ENCODE data around the gene METTL21C. TPM values are rescaled to one million over a fixed set of nuclear protein-coding genes. Genes with fewer than 3 reads are reported as not detected.

METTL21C gene
- total RNA-seq, 2 donors from 2014 or later = not detected

GRCh38 chr13:102721800-102722231 is 27.0 kb upstream of the METTL21C start:
- no peak for DNase-seq
- Histone ChIP-seq H3K4me1 (ENCODE audit: control insufficient read depth, insufficient read depth, low read length) (no peaks in the 10 kb centered on the region), H3K27me3 (ENCODE audit: control insufficient read depth, insufficient read depth, low read length, poor library complexity, severe bottlenecking) (no peaks in the 10 kb centered on the region), H3K27ac (ENCODE audit: low read depth, low read length) (no peak overlapping the region), H3K4me3 (ENCODE audit: low read length) (no peak overlapping the region), H3K36me3 (ENCODE audit: control insufficient read depth, insufficient read depth, low read length) (no peaks in the 10 kb centered on the region), H3K9ac (ENCODE audit: extremely low read depth, low read length, poor library complexity, severe bottlenecking) (no peak overlapping the region), H3K9me3 (ENCODE audit: control insufficient read depth, low read length) (no peaks in the 10 kb centered on the region)
- Mint-ChIP-seq H3K36me3 (ENCODE audit: low read depth) (no peaks in the 10 kb centered on the region), H3K27ac (no peak overlapping the region), H3K4me1 (peaks cover 5% of the 10 kb centered on the region), H3K4me3 (no peak overlapping the region), H3K27me3 (ENCODE audit: insufficient read depth) (no peaks in the 10 kb centered on the region), H3K9me3 (no peaks in the 10 kb centered on the region)
- TF ChIP-seq, protein P1, sequence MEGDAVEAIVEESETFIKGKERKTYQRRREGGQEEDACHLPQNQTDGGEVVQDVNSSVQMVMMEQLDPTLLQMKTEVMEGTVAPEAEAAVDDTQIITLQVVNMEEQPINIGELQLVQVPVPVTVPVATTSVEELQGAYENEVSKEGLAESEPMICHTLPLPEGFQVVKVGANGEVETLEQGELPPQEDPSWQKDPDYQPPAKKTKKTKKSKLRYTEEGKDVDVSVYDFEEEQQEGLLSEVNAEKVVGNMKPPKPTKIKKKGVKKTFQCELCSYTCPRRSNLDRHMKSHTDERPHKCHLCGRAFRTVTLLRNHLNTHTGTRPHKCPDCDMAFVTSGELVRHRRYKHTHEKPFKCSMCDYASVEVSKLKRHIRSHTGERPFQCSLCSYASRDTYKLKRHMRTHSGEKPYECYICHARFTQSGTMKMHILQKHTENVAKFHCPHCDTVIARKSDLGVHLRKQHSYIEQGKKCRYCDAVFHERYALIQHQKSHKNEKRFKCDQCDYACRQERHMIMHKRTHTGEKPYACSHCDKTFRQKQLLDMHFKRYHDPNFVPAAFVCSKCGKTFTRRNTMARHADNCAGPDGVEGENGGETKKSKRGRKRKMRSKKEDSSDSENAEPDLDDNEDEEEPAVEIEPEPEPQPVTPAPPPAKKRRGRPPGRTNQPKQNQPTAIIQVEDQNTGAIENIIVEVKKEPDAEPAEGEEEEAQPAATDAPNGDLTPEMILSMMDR (conservative IDR thresholded peaks at IDR 0.05) = no peak
- WGBS, 2 experiments (ENCODE audit: insufficient coverage in 1 of 2, insufficient read length in 1 of 2) = 94 to 100% methylated on average over 1 of the region's 1 CpG

DNA sequence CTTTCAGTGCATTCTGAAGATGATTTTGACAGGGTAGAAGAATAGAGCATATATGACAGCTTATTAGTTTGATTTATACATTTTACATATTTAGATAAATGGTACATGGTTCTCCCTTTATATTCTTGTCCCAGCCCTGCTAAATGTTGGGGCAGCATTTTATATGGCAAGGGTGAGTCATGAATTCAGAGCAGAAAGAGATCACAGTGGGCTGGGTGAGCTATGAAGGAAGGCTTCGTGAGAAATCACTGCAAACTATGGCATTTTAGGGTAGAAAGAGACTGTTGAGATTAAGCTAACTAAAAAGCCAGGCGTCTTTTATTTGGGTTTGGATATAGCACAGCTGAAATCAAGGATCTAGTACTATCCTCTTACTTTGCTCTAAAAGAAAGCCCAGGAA is 23.9 kb upstream of the METTL21C start:
- peaks cover 2% of the 10 kb centered on the region for H3K9me3 Mint-ChIP-seq
- no peaks in the 10 kb centered on the region for H3K27me3 ChIP-seq (ENCODE audit: control insufficient read depth, insufficient read depth, low read length, poor library complexity, severe bottlenecking)
- no peak for DNase-seq
- H3K27ac Mint-ChIP-seq = no peak overlapping the region
- peaks cover 5% of the 10 kb centered on the region for H3K4me1 Mint-ChIP-seq
- H3K27ac ChIP-seq (ENCODE audit: low read depth, low read length) = no peak overlapping the region
- no peaks in the 10 kb centered on the region for H3K27me3 Mint-ChIP-seq (ENCODE audit: insufficient read depth)
- H3K9ac ChIP-seq (ENCODE audit: extremely low read depth, low read length, poor library complexity, severe bottlenecking) = no peak overlapping the region
- no peaks in the 10 kb centered on the region for H3K36me3 Mint-ChIP-seq (ENCODE audit: low read depth)
- TF ChIP-seq, protein P1 (conservative IDR thresholded peaks at IDR 0.05) = no peak
- H3K4me1 ChIP-seq (ENCODE audit: control insufficient read depth, insufficient read depth, low read length) = no peaks in the 10 kb centered on the region
- H3K4me3 ChIP-seq (ENCODE audit: low read length) = no peak overlapping the region
- no peaks in the 10 kb centered on the region for H3K36me3 ChIP-seq (ENCODE audit: control insufficient read depth, insufficient read depth, low read length)
- no peak overlapping the region for H3K4me3 Mint-ChIP-seq
- 88 to 89% methylated on average over 1 to 2 of the region's 2 CpGs for WGBS, 2 experiments (ENCODE audit: insufficient coverage in 1 of 2, insufficient read length in 1 of 2)
- H3K9me3 ChIP-seq (ENCODE audit: control insufficient read depth, low read length) = no peaks in the 10 kb centered on the region

DNA sequence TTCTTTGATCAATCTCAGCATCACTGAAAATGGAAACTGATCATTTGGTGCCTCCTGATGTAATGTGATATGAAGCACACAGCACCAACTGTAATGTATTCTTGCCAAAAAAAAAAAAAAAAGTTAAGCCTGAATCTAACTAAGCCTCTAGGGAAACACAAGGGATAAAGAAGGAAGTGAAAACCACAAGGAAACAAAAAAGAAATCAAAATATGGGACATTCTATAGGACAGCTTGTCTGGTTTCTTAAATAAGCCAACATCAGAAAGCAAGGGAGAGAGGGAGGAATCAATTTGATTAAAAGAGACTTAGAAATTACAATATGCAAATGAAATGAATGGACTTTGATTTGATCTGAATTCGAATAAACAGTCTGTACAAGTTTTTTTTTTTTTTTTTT is 20.6 kb upstream of the METTL21C start:
- no peak overlapping the region for H3K4me3 Mint-ChIP-seq
- no peaks in the 10 kb centered on the region for H3K27me3 Mint-ChIP-seq (ENCODE audit: insufficient read depth)
- H3K27me3 ChIP-seq (ENCODE audit: control insufficient read depth, insufficient read depth, low read length, poor library complexity, severe bottlenecking) = no peaks in the 10 kb centered on the region
- no peak overlapping the region for H3K27ac ChIP-seq (ENCODE audit: low read depth, low read length)
- peaks cover 5% of the 10 kb centered on the region for H3K4me1 Mint-ChIP-seq
- H3K9me3 Mint-ChIP-seq = peaks cover 2% of the 10 kb centered on the region
- no peaks in the 10 kb centered on the region for H3K36me3 Mint-ChIP-seq (ENCODE audit: low read depth)
- no peaks in the 10 kb centered on the region for H3K36me3 ChIP-seq (ENCODE audit: control insufficient read depth, insufficient read depth, low read length)
- no peak overlapping the region for H3K4me3 ChIP-seq (ENCODE audit: low read length)
- TF ChIP-seq, protein P1 (conservative IDR thresholded peaks at IDR 0.05) = no peak
- no peak overlapping the region for H3K9ac ChIP-seq (ENCODE audit: extremely low read depth, low read length, poor library complexity, severe bottlenecking)
- H3K27ac Mint-ChIP-seq = no peak overlapping the region
- DNase-seq = no peak
- 78 to 100% methylated on average over 1 of the region's 1 CpG for WGBS, 2 experiments (ENCODE audit: insufficient coverage in 1 of 2, insufficient read length in 1 of 2)
- no peaks in the 10 kb centered on the region for H3K9me3 ChIP-seq (ENCODE audit: control insufficient read depth, low read length)
- no peaks in the 10 kb centered on the region for H3K4me1 ChIP-seq (ENCODE audit: control insufficient read depth, insufficient read depth, low read length)

Data from endodermal cell (in vitro differentiated cells).